CD14-positive monocyte (primary cell): ENCODE results near the gene ZBTB3. TPM values are rescaled to one million over a fixed set of nuclear protein-coding genes. Genes with fewer than 3 reads are reported as not detected.

ENCODE experiments used
- DNase-seq, 3 donors: peaks; one replicate each; pipeline ENCODE4 v3.0.0-alpha.2; 2011 to 2022
- H2AFZ ChIP-seq: 2 replicates; pipeline ENCODE4 v1.6.0; 2012; ENCODE audit warnings: mild to moderate bottlenecking, low read depth, low read length, inconsistent platforms; ENCODE audit not compliant: insufficient read depth, poor library complexity, severe bottlenecking
- H3K27ac ChIP-seq, 2 donors: 1 replicate in 1 of 2; 2 replicates in 1 of 2; pipeline ENCODE4 v1.5.1; 2012 to 2013; ENCODE audit warnings: low read length in 2 of 2, control low read depth in 1 of 2, inconsistent platforms in 1 of 2, low read depth in 1 of 2, mild to moderate bottlenecking in 1 of 2
- H3K27me3 ChIP-seq, 2 donors: one replicate each; pipeline versions ENCODE4 v1.6.0 to v1.6.1; 2011 to 2013; ENCODE audit warnings: low read length in 2 of 2; ENCODE audit not compliant: control insufficient read depth in 2 of 2, insufficient read depth in 2 of 2
- H3K36me3 ChIP-seq, 2 donors: replicated peaks in 1 of 2; 1 replicate in 1 of 2; 2 replicates in 1 of 2; pipeline versions ENCODE4 v1.5.1 to v1.6.1; 2012 to 2013; ENCODE audit warnings: low read length in 2 of 2, control low read depth in 1 of 2, inconsistent platforms in 1 of 2, mild to moderate bottlenecking in 1 of 2; ENCODE audit not compliant: insufficient read depth in 2 of 2, control insufficient read depth in 1 of 2
- H3K4me1 ChIP-seq, 2 donors: 1 replicate in 1 of 2; 2 replicates in 1 of 2; pipeline versions ENCODE4 v1.5.1 to v1.6.1; 2012 to 2013; ENCODE audit warnings: low read length in 2 of 2, control low read depth in 1 of 2, inconsistent platforms in 1 of 2, mild to moderate bottlenecking in 1 of 2, moderate library complexity in 1 of 2; ENCODE audit not compliant: insufficient read depth in 2 of 2, control insufficient read depth in 1 of 2
- H3K4me2 ChIP-seq: replicated peaks from 2 replicates; pipeline ENCODE3; 2012; ENCODE audit warnings: low read length, moderate library complexity, mild to moderate bottlenecking; ENCODE audit not compliant: poor library complexity, severe bottlenecking; ENCODE audit errors: extremely low read depth
- H3K4me3 ChIP-seq, 3 experiments: fragments of 200-600 bp in 1 of 3; sonication (generic) in 1 of 3; replicated peaks in 1 of 3; 1 replicate in 2 of 3; 2 replicates in 1 of 3; pipeline ENCODE4 v1.5.1; 2011 to 2013; ENCODE audit warnings: low read length in 3 of 3, mild to moderate bottlenecking in 3 of 3, control low read depth in 2 of 3, low read depth in 2 of 3, inconsistent platforms in 1 of 3, moderate library complexity in 1 of 3
- H3K79me2 ChIP-seq: 2 replicates; pipeline ENCODE4 v1.6.0; 2012; ENCODE audit warnings: mild to moderate bottlenecking, control low read depth, inconsistent platforms, low read length, moderate library complexity; ENCODE audit not compliant: insufficient read depth
- H3K9ac ChIP-seq: 2 replicates; pipeline ENCODE4 v1.6.0; 2017; ENCODE audit warnings: low read length, mild to moderate bottlenecking; ENCODE audit not compliant: insufficient read depth, poor library complexity, severe bottlenecking
- H3K9me3 ChIP-seq, 2 donors: replicated peaks in 1 of 2; 1 replicate in 1 of 2; 2 replicates in 1 of 2; pipeline versions ENCODE4 v1.5.1 to v1.6.1; 2012 to 2013; ENCODE audit warnings: low read length in 2 of 2, control low read depth in 1 of 2; ENCODE audit not compliant: control insufficient read depth in 1 of 2, insufficient read depth in 1 of 2
- H4K20me1 ChIP-seq: 2 replicates; pipeline ENCODE4 v1.6.0; 2012; ENCODE audit warnings: mild to moderate bottlenecking, low read length, control low read depth, moderate library complexity; ENCODE audit not compliant: insufficient read depth
- H3K27ac Mint-ChIP-seq, 7 donors: one replicate each; pipeline ENCODE4 v1.8.0; 2020; ENCODE audit warnings: mild to moderate bottlenecking in 7 of 7, mixed read lengths in 7 of 7, moderate library complexity in 6 of 7, inconsistent platforms in 2 of 7
- H3K27me3 Mint-ChIP-seq, 3 donors: one replicate each; pipeline ENCODE4 v1.8.0; 2021 to 2022; ENCODE audit warnings: low read depth in 3 of 3, mild to moderate bottlenecking in 3 of 3, mixed read lengths in 3 of 3, moderate library complexity in 3 of 3, inconsistent platforms in 1 of 3
- H3K36me3 Mint-ChIP-seq, 2 donors: one replicate each; pipeline ENCODE4 v1.8.0; 2020; ENCODE audit warnings: mixed read lengths in 2 of 2, inconsistent platforms in 1 of 2, mild to moderate bottlenecking in 1 of 2
- H3K4me1 Mint-ChIP-seq: one replicate; pipeline ENCODE4 v1.8.0; 2020; ENCODE audit warnings: mild to moderate bottlenecking, mixed read lengths
- H3K4me3 Mint-ChIP-seq, 2 donors: one replicate each; pipeline ENCODE4 v1.8.0; 2020; ENCODE audit warnings: mild to moderate bottlenecking in 2 of 2, mixed read lengths in 2 of 2, moderate library complexity in 1 of 2
- H3K9me3 Mint-ChIP-seq, 7 donors: one replicate each; pipeline ENCODE4 v1.8.0; 2020 to 2022; ENCODE audit warnings: mixed read lengths in 7 of 7, mild to moderate bottlenecking in 6 of 7, moderate library complexity in 6 of 7, inconsistent platforms in 2 of 7
- WGBS: methylation state at CpG from one replicate; pipeline ENCODE4 v1.1.5; 2013; ENCODE audit warnings: missing lambda C conversion rate; ENCODE audit not compliant: insufficient coverage; 5-methylcytosine and 5-hydroxymethylcytosine counted together
- intact Hi-C, 2 donors: fragments of 100-400 bp; cut with micrococcal nuclease; formaldehyde crosslinking; loops; one replicate each; pipeline versions ENCODE4 v1.15.0 to v1.15.1; 2023
- polyA plus RNA-seq, 3 donors: library from polyadenylated mRNA; depleted of rRNA in 1 of 3; unstranded in 2 of 3; stranded (reverse) in 1 of 3; fragments of 300-500 nt in 2 of 3; fragments of >200 nt in 1 of 3; fragmentation: Illumina TruSeq in 2 of 3; gene quantifications; 1 replicate in 2 of 3; 2 replicates in 1 of 3; pipeline ENCODE4 v1.2.3, GENCODE V29; 2012 to 2021
- TF ChIP-seq, protein P1 (sequence below): fragments of 200-600 bp; IDR thresholded peaks from one replicate; pipeline ENCODE4 v1.8.0; 2022; ENCODE audit warnings: antibody characterized with exemption, mild to moderate bottlenecking

Gene ZBTB3
- polyA plus RNA-seq, 3 donors = 1.7 to 4.5 (median 2.0) TPM

DNA sequence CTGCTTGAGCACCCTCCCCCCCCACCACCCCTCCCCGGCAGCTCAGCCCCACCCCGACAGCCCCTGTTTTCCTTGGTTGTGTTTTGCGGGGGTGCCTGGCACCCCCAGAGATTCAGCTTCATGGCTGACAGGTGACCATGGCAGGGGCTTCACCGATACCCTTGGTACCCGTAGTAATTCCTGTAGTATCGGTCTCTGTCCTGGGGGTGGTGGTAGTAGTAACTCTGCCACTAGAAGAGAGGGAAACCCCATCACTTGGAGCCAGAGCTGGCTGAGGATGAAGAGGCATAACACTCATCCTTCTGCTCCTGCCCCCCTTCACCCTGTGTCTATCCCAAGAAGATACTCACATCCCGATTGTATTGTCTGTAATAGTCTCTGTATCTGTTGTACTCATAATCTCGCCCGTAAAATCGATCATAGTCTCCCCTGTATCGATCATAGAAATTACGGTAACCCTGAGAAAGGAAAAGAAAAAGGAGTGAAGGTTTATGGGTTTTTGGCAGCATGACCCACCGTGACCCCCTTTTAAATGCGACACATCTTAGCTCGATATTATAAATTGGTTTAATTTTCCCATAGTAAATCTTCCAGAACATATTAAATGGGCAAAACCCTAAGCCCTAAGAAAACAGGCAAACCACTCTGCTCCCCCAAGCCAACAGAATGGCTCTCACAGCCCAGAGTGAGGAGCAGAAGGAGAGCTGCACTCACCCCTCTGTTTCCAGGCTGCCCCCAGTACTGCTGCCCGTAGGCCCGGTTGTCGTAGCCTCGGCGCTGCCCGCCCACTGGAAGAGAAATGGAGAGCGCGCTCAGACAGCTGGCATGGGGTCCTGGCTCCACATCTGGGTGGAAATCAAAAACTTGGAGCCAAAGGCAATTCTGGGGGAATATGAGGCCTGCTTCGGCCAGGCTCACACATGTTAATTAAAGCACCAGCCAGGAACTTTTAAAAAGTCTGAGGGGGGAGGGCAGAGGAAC is 38.5 kb downstream of the ZBTB3 start:
- intact Hi-C loops = no loop called here
- H3K27me3 ChIP-seq = no peaks in the 10 kb centered on the region
- DNase-seq = no peak
- 98% methylated on average over 15 of the region's 24 CpGs for WGBS
- no peak overlapping the region for H3K27ac ChIP-seq
- H3K36me3 Mint-ChIP-seq = peaks cover 82 to 91% of the 10 kb centered on the region in 2 donors
- no peak overlapping the region for H3K4me2 ChIP-seq
- TF ChIP-seq, protein P1, sequence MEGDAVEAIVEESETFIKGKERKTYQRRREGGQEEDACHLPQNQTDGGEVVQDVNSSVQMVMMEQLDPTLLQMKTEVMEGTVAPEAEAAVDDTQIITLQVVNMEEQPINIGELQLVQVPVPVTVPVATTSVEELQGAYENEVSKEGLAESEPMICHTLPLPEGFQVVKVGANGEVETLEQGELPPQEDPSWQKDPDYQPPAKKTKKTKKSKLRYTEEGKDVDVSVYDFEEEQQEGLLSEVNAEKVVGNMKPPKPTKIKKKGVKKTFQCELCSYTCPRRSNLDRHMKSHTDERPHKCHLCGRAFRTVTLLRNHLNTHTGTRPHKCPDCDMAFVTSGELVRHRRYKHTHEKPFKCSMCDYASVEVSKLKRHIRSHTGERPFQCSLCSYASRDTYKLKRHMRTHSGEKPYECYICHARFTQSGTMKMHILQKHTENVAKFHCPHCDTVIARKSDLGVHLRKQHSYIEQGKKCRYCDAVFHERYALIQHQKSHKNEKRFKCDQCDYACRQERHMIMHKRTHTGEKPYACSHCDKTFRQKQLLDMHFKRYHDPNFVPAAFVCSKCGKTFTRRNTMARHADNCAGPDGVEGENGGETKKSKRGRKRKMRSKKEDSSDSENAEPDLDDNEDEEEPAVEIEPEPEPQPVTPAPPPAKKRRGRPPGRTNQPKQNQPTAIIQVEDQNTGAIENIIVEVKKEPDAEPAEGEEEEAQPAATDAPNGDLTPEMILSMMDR = no peak
- H3K27ac Mint-ChIP-seq = peak overlapping the region in 2 of 7 donors; percentile 27 to 40
- H3K9me3 Mint-ChIP-seq = no peaks in the 10 kb centered on the region
- peaks cover 4% of the 10 kb centered on the region for H3K4me1 Mint-ChIP-seq
- H3K79me2 ChIP-seq = peaks cover 59% of the 10 kb centered on the region
- H2AFZ ChIP-seq = no peak overlapping the region
- no peak overlapping the region for H3K9ac ChIP-seq
- no peaks in the 10 kb centered on the region for H3K9me3 ChIP-seq
- H3K4me3 ChIP-seq = no peak overlapping the region
- H3K4me1 ChIP-seq = peaks cover 1 to 3% of the 10 kb centered on the region in 2 donors
- H3K36me3 ChIP-seq = peaks cover 86 to 98% of the 10 kb centered on the region in 2 donors
- H3K4me3 Mint-ChIP-seq = no peak overlapping the region
- H4K20me1 ChIP-seq = peaks cover 52% of the 10 kb centered on the region
- no peaks in the 10 kb centered on the region for H3K27me3 Mint-ChIP-seq

DNA sequence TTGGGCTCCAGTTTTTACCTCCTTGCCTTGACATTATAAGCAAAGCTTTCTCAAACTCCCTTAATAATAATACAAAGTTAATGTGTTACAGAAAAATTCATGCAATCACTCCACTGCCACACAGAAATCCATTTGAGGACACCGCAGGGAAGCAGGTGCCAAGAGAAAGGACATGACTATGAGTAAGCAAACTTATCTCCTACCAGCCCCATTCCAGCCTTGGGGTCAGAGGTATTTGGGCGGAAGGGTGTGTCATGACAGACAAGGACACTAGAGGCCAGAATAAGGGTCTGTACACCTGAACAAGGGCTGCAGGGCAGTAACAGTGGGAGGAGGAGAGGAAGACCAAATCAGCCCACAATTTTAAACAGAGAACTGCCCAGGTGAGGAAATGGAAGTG is 40.6 kb downstream of the ZBTB3 start:
- TF ChIP-seq, protein P1 = no peak
- Mint-ChIP-seq H3K27me3 (no peaks in the 10 kb centered on the region), H3K4me1 (peaks cover 17% of the 10 kb centered on the region), H3K9me3 (no peaks in the 10 kb centered on the region), H3K36me3 (peaks cover 64 to 73% of the 10 kb centered on the region in 2 donors), H3K4me3 (no peak overlapping the region), H3K27ac (peak overlapping the region in 6 of 7 donors; percentile 3 to 72 (median 50))
- Histone ChIP-seq H3K9me3 (no peaks in the 10 kb centered on the region), H3K27ac (peak overlapping the region in 1 of 2 donors; percentile 12), H3K27me3 (no peaks in the 10 kb centered on the region), H3K79me2 (peaks cover 42% of the 10 kb centered on the region), H4K20me1 (peaks cover 35% of the 10 kb centered on the region), H3K4me1 (peaks cover 16 to 20% of the 10 kb centered on the region in 2 donors), H3K4me2 (no peak overlapping the region), H3K4me3 (no peak overlapping the region), H2AFZ (no peak overlapping the region), H3K9ac (no peak overlapping the region), H3K36me3 (peaks cover 67 to 78% of the 10 kb centered on the region in 2 donors)
- no peak for DNase-seq
- intact Hi-C loops = no loop called here
- no CpG with 5 or more reads among the region's 2 CpGs for WGBS
